GM12874 (cell line): ENCODE measurements around the gene CADPS2.

Source experiments
- CTCF ChIP-seq: IDR thresholded peaks from 2 replicates; pipeline ENCODE4 v1.5.1; 2011; ENCODE audit warnings: low read depth, mild to moderate bottlenecking, control low read depth, low read length, moderate library complexity; ENCODE audit not compliant: insufficient read depth

Gene CADPS2

GRCh38 chr7:122383934-122384333 lies 502.3 kb downstream of the CADPS2 start:
- no peak for TF ChIP-seq CTCF

GRCh38 chr7:122380992-122381391 lies 505.3 kb downstream of the CADPS2 start:
- TF ChIP-seq CTCF, result no peak

DNA sequence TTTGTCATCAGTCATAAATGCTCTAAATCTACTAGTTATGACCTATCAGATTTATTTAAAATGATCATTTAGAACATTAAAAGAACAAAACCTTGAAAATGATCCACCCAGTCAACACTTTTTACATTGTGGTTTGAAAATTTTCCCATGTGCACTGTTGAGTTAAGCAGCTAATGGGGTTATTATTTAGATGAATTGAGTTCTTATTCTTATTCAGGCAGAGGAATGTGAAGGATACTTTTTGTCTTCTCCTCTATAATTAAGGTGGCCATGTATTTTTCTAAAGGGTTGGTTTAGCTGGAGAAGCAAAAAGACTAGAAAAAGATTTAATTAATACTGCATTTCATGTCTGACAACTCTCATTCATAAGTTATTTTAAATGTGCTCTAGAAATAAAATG lies 506.8 kb downstream of the CADPS2 start:
- TF ChIP-seq CTCF, result no peak

DNA sequence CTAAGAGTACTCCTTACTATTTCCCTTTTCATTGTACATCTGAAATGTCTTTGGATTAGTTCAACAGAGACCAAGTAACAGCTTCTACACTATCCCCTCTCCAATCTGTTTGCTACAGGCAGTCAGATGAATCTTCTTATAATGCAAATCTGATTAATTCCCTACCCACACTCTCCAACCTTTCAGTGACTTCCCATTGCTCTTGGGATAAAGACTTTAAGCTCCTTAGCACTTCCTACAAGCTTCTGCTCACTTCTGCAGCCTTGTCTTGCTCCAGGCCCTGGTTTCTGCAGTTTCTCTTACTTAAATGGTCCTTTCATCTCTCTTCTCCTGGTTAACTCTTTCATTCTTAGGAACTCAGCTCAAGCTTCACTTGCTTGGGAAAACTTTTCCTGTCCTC lies 516.5 kb downstream of the CADPS2 start:
- no peak for TF ChIP-seq CTCF

- TF ChIP-seq CTCF, result no peak
These were observed 521.4 kb downstream of the CADPS2 start for GRCh38 chr7:122364761-122365280.

DNA sequence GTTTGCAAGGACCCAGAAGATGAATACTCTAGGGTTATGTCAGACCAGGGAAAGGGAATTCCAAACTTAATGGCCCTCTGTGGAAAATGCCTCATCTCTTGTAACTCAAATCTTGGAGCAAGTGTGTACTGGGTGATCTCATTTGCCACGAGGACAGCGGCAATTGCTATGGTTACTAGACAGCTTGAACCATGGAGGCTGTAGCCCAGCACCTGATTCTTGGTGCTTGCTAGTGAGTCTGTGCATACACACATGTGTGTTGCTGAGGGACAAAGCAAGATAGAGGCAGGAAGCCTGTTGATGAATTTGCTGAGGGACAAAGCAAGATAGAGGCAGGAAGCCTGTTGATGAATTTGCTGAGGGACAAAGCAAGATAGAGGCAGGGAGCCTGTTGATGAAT lies 523.1 kb downstream of the CADPS2 start:
- TF ChIP-seq CTCF, result no peak

GRCh38 chr7:122362473-122362872 lies 523.8 kb downstream of the CADPS2 start:
- TF ChIP-seq CTCF, result no peak

DNA sequence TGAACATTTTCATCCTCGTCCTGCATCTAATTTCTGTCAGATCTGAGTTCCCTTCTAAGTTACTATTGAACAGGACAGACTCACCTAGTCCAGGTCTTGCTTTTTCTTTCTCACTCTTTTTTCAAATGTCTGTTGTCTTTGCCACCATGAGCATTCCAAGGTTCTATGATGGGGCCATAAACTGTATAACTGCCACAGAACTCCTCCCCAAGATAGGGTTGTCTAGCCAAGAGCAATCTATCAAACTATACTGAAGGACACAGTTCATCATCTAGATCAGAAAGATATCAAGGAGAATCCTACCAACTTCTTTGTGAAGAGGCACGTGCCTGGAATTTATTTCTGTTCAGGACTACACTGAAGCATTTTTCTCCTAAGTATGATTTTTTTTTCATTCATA lies 531.6 kb downstream of the CADPS2 start:
- no peak for TF ChIP-seq CTCF
